GM23338 (cell line): ENCODE measurements around the gene OR6V1. TPM values are rescaled to one million over a fixed set of nuclear protein-coding genes. Genes with fewer than 3 reads are reported as not detected.

Experiments used
- ATAC-seq: fragments of 200-7000 bp; cut with Tn5 transposase; 3 replicates; pipeline ENCODE4 v1.9.1; 2020
- DNase-seq: peaks from one replicate; pipeline ENCODE4 v3.0.0-alpha.2; 2015; ENCODE audit warnings: low spot score
- H2AFZ ChIP-seq: fragments of 200-600 bp; sonication (generic); 2 replicates; pipeline ENCODE4 v1.8.0; 2016; ENCODE audit warnings: antibody characterized with exemption, mild to moderate bottlenecking, moderate library complexity
- H3F3A ChIP-seq: fragments of 200-600 bp; sonication (generic); replicated peaks from 2 replicates; pipeline ENCODE4 v1.8.0; 2017; ENCODE audit warnings: antibody characterized with exemption, mixed run types, low read depth
- H3K27ac ChIP-seq: fragments of 200-600 bp; sonication (generic); 2 replicates; pipeline ENCODE4 v1.6.1; 2016; ENCODE audit warnings: low read depth
- H3K27me3 ChIP-seq: fragments of 200-600 bp; sonication (generic); 2 replicates; pipeline ENCODE4 v1.8.0; 2016; ENCODE audit warnings: mild to moderate bottlenecking, mixed run types, moderate library complexity; ENCODE audit not compliant: insufficient read depth
- H3K36me3 ChIP-seq: fragments of 200-600 bp; sonication (generic); 2 replicates; pipeline ENCODE4 v1.8.0; 2016; ENCODE audit warnings: mild to moderate bottlenecking; ENCODE audit not compliant: insufficient read depth
- H3K4me1 ChIP-seq: fragments of 200-600 bp; sonication (generic); 2 replicates; pipeline ENCODE4 v1.8.0; 2016; ENCODE audit warnings: mild to moderate bottlenecking, moderate library complexity; ENCODE audit not compliant: insufficient read depth
- H3K4me2 ChIP-seq: fragments of 200-600 bp; sonication (generic); 2 replicates; pipeline ENCODE4 v1.7.1; 2017; ENCODE audit warnings: mixed run types
- H3K4me3 ChIP-seq: fragments of 200-600 bp; sonication (generic); 2 replicates; pipeline ENCODE4 v1.6.1; 2016; ENCODE audit warnings: mixed run types
- H3K79me2 ChIP-seq: fragments of 200-600 bp; sonication (generic); replicated peaks from 2 replicates; pipeline ENCODE4 v1.8.0; 2017; ENCODE audit warnings: mild to moderate bottlenecking; ENCODE audit not compliant: insufficient read depth
- H3K9me2 ChIP-seq: fragments of 200-600 bp; sonication (generic); 2 replicates; pipeline ENCODE4 v1.8.0; 2017; ENCODE audit not compliant: insufficient read depth
- H4K20me1 ChIP-seq: fragments of 200-600 bp; sonication (generic); replicated peaks from 2 replicates; pipeline ENCODE4 v1.8.0; 2017; ENCODE audit warnings: mild to moderate bottlenecking; ENCODE audit not compliant: insufficient read depth
- H3K27ac Mint-ChIP-seq: 2 replicates; pipeline ENCODE4 v1.8.0; 2020; ENCODE audit warnings: inconsistent platforms, mild to moderate bottlenecking, moderate library complexity, mixed read lengths
- H3K27me3 Mint-ChIP-seq: 3 replicates; pipeline ENCODE4 v1.8.0; 2022; ENCODE audit warnings: low read depth, mild to moderate bottlenecking, moderate library complexity, mixed read lengths, inconsistent platforms; ENCODE audit not compliant: insufficient read depth, poor library complexity
- H3K36me3 Mint-ChIP-seq: 3 replicates; pipeline ENCODE4 v1.8.0; 2021; ENCODE audit warnings: low read depth, mild to moderate bottlenecking, inconsistent platforms, moderate library complexity, mixed read lengths
- H3K4me1 Mint-ChIP-seq: 3 replicates; pipeline ENCODE4 v1.8.0; 2020; ENCODE audit warnings: mild to moderate bottlenecking, inconsistent platforms, mixed read lengths
- H3K4me3 Mint-ChIP-seq: 3 replicates; pipeline ENCODE4 v1.8.0; 2021; ENCODE audit warnings: moderate library complexity, mild to moderate bottlenecking, inconsistent platforms, mixed read lengths
- H3K9me3 Mint-ChIP-seq: 3 replicates; pipeline ENCODE4 v1.8.0; 2020; ENCODE audit warnings: moderate library complexity, mild to moderate bottlenecking, inconsistent platforms, mixed read lengths
- CTCF ChIP-seq, 2 experiments: fragments of 200-600 bp in 1 of 2; sonication (generic) in 1 of 2; conservative IDR thresholded peaks; 2 replicates each; pipeline versions ENCODE4 v1.5.1 to v1.6.1; 2016 to 2017; ENCODE audit warnings: antibody characterized with exemption in 2 of 2, low read depth in 2 of 2, mild to moderate bottlenecking in 2 of 2, moderate library complexity in 1 of 2
- EZH2phosphoT487 ChIP-seq: fragments of 200-600 bp; sonication (generic); IDR thresholded peaks from one replicate; pipeline ENCODE4 v1.8.1; 2018; ENCODE audit warnings: antibody characterized with exemption; ENCODE audit not compliant: unreplicated experiment
- STAT1 ChIP-seq: IDR thresholded peaks from one replicate; pipeline ENCODE4 v1.6.1; 2016; ENCODE audit warnings: antibody characterized with exemption; ENCODE audit not compliant: unreplicated experiment
- ZNF114 ChIP-seq: fragments of 250-450 bp; sonication (Bioruptor Pico); IDR thresholded peaks from 2 replicates; pipeline ENCODE4 v1.5.0; 2020; ENCODE audit warnings: mild to moderate bottlenecking, moderate library complexity
- ZNF331 ChIP-seq: fragments of 250-450 bp; sonication (Bioruptor Pico); IDR thresholded peaks from 2 replicates; pipeline ENCODE4 v1.5.0; 2020; ENCODE audit warnings: low read depth, mild to moderate bottlenecking, moderate library complexity
- ZNF462 ChIP-seq: fragments of 250-450 bp; sonication (Bioruptor Pico); IDR thresholded peaks from 2 replicates; pipeline ENCODE4 v1.5.0; 2020; ENCODE audit warnings: mild to moderate bottlenecking, moderate library complexity
- polyA plus RNA-seq: library from polyadenylated mRNA; unstranded; fragments of >200 nt; fragmentation: Nextera tagmentation; extraction: Ambion mirVana; gene quantifications from 2 replicates; pipeline ENCODE4 v1.2.1, GENCODE V29; 2016
- total RNA-seq: library from RNA; depleted of rRNA; stranded (reverse); fragments of >200 nt; shearing (Covaris generic); gene quantifications from 2 replicates; pipeline ENCODE4 v1.2.3, GENCODE V29; 2014

OR6V1 gene
- total and polyA plus RNA-seq, 2 experiments from 2014 or later = not detected

- TF ChIP-seq ZNF462 = no peak
- TF ChIP-seq STAT1 = no peak
- TF ChIP-seq ZNF331 (CRISPR knock-in tag) = no peak
- TF ChIP-seq EZH2phosphoT487 = no peak
- TF ChIP-seq CTCF (conservative IDR thresholded peaks at IDR 0.05; ENCODE audit: low read depth in 2 of 2) = no peak
Observed at GRCh38 chr7:143042790-143043271, 9.3 kb upstream of the OR6V1 start (continued).

- Histone ChIP-seq H3K36me3 (no peaks in the 10 kb centered on the region), H3K4me3 (no peak overlapping the region), H3K79me2 (no peaks in the 10 kb centered on the region), H4K20me1 (no peaks in the 10 kb centered on the region), H3K27ac (no peak overlapping the region), H3K9me2 (no peaks in the 10 kb centered on the region), H3F3A (no peaks in the 10 kb centered on the region), H3K4me2 (no peak overlapping the region), H2AFZ (no peak overlapping the region), H3K4me1 (no peaks in the 10 kb centered on the region), H3K27me3 (no peaks in the 10 kb centered on the region)
- DNase-seq = no peak
- Mint-ChIP-seq H3K4me3 (no peak overlapping the region), H3K9me3 (no peaks in the 10 kb centered on the region), H3K27ac (no peak overlapping the region), H3K36me3 (no peaks in the 10 kb centered on the region), H3K27me3 (peaks cover 4% of the 10 kb centered on the region), H3K4me1 (peaks cover 4% of the 10 kb centered on the region; the same call in 1 of the 3 replicates)
- ATAC-seq = no peak
- no peak for TF ChIP-seq ZNF114 (CRISPR knock-in tag)
Observed at GRCh38 chr7:143043391-143043790, 8.8 kb upstream of the OR6V1 start.
